GM18499 (cell line): ENCODE data around the gene SYCP3.

Experiments used
- ATAC-seq: cut with Tn5 transposase; IDR thresholded peaks from one replicate; pipeline ENCODE4 v1.9.1; 2021; ENCODE audit warnings: moderate number of reproducible peaks; ENCODE audit not compliant: insufficient read depth, unreplicated experiment

SYCP3 gene

DNA sequence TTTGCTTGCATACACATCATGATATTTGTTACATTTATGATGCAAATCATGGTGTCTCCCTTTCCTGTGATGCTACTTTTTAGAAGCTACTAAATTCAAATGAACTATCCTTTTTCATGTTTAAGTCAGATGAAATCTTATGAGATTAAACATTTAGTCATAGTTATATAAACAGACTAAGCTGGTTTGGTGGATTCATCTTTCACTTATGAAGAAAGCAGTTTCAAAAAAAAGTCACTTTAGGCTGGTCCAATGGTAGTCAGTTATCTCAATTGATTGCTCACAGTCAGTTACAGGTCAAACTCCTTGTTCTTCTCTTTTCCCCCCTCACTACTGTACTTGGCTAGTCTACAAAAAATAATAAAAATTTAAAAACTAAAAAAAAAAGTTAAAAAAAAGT lies 19.7 kb downstream of the SYCP3 start:
- no peak for ATAC-seq

DNA sequence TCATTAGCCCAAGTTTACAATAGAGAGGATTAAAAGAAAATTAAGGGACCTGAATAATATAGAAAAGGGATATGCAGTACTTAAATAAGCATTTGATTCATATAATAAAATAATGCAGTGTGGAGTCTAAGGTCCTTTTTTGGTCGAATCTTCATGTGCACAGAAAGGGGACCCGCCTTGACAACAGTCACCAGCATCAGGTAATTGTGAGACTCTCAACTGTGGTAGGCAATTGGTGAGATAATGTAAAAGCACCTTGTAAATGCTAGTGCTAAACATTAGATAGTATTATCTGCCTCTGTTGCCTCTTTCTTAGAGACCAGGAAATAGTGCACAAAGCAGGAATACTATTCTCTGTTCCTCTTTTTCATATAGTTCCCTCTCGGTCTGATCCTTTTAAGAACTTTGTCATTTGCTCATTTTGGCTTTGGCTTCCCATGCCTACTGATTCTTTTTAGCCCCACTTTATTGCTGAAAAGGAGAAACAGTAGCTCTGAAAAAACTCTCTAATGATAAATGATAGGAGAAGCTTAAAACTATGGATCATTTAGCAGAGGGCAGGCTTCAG lies 24.3 kb downstream of the SYCP3 start:
- no peak for ATAC-seq

DNA sequence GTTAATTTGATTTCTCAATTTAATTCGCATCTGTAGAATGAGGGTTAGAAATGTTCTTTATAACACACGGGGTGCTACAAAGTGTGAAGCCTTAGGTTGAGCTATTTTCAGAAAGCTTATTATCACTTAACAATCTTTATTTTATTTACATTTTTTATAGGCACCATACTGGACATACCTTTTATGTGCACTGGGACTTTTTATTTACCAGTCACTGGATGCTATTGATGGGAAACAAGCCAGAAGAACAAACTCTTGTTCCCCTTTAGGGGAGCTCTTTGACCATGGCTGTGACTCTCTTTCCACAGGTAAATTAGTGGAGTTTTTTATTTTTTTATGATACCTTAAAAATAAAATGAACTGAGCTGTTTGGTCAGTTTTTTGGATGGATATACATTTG lies 25.3 kb downstream of the SYCP3 start:
- ATAC-seq, result no peak

DNA sequence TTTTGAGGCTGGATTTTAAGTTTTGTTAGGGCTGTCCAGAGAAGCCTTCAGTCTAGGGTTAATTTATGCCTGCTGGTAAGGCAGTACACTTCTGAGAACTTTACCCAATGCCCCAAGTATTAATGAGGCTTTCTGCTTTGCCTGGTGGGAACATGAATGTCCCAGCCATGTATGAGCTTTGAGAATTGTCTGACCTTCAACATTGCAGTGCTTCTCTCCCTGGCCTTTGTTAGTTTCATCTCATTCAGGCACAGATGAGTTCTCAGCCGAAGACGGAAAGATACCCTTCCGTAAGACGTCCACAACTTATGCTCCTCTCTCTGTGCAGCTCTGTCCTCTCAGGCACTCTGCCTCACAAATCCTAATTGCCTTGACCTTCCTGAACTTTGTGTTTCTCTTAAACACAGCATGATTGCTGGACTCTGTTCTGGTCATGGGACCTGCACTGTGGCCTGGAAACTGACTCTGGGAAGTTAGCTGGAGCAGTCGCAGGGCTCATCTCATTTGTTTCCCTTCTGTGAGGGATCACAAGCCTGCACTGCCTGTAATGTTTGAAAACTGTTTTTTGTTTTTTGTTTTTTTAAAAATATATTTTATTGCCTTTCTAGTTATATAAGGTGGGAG lies 26.1 kb downstream of the SYCP3 start:
- ATAC-seq, result no peak

DNA sequence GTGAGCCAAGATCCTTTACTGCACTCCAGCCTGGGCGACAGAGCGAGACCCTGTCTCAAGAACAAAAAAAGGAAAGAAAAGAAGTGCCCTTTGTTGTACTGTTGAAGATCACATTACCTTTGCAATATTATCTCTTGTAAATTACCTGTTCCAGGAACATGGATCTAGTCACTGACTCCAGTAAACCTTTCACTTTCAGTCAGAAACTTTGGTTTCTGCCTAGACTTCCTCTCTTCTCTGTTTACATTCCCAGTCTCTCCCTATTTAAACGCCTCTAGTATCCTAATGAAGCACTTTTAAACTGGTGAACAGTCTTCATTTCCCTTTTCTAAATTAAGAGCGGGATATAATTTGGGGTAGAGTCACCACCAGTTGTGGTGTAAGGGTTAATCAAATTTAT lies 29.0 kb downstream of the SYCP3 start:
- no peak for ATAC-seq

DNA sequence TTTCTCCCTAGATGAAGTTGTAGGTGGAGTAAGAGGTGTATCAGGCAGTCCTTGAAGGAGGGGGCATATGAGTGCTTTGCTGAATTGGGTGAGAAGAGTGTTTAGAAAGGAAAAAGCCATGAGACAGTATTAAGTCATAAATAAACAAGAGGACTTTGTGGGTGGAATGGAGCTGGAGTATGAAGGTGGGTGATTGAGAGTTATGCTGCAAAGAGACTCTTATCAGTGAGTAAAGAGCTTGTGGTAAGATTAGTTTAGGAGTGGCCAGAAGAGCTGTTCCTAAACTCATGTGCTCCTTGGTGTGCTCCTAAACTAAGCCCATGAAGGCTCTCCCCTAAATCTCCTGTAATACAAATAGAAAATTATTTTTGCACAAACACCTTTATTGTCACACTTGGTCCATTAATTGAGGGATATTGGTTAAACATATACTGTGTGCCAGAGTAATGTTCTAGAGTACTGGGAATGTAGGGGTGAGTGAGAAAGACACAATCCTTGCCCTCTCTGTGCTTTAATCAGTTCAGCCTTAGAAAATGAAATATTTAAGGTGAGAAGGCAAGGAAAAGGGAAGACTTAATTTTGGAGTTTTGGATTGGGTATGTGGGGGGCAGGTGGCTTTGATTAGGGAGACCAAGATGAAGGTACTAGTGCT lies 32.0 kb downstream of the SYCP3 start:
- ATAC-seq, result no peak

DNA sequence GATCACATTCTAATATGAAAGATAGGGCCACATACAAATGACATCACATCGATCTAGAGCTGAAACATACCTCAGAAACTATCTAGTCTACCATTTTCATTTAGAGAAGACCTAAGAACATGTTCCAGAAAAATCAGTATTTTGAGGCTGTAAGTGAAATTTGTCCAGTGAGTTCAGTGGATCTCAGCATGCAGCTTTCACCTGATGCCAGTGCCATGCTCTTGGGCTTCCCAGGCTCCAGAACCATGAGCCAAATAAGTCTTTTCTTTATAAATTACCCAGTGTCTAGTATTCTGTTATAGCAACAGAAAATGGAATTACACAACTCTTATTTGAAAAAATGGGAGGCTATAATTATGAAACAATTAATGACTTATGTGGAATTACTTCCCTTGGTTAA lies 32.9 kb downstream of the SYCP3 start:
- ATAC-seq, result no peak

DNA sequence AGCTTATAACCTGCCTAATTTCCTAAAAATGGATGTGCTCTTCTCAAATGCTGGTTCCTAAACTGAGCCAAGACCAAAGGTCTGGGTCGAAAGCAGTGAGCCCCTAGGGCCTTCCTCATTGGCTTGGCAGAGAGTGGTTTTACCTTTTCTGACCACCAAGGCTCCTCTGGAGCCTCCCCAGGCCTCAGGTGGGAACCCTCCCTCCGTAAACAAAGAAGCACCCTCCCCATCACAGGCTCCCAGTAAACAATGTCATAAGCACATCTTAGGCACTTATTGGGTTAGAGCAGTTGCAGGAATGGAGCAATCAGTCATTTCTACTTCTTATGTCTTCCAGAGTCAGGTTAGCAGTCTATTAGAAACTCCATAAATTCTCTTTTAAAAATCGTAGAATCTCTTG lies 35.8 kb downstream of the SYCP3 start:
- no peak for ATAC-seq

DNA sequence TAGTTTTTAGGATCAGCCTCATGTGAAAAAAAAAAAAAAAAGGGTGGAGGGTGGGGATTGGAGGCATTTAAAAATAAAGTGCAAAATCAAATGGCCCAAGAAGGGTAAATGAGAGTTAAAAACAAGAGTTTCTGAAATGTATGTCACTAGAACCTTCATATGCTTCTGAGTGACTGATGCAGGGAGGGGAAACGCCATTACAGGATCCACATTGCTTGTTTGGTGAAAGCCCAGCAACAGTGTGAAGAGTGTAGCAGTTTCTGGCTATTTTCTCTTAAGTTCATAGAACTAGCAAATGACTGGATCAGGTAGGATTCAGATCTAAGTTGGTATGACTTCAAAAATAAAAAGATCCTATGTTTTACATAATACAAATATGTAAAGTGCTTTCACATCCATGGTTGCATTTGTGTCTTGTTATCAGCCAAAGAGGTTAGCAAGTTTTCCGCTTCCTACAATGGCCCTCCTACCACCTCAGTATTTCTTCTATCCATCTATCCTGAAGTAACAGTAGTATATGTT lies 38.9 kb downstream of the SYCP3 start:
- no peak for ATAC-seq

DNA sequence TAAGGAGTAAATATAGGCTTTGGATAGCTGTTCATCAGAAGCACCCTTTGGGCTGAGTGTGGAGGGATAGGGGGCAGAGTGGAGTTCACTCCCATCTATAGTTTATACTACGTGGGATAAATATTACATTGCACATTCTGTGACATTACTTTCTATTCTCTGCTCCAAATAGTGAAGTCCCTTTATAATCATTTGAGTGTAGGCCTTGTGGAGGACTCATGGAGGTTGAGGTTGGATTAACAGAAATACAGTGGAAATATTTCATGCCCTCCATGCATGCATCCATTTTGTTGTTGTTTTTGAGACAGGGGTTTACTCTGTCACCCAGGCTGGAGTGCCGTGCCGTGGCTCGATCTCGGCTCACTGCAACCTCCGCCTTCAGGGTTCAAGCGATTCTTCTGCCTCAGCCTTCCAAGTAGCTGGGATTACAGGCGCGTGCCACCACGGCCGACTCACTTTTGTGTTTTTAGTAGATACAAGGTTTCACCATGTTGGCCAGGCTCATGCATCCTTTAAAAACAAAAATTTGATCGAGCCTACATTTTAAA lies 40.4 kb downstream of the SYCP3 start:
- no peak for ATAC-seq

DNA sequence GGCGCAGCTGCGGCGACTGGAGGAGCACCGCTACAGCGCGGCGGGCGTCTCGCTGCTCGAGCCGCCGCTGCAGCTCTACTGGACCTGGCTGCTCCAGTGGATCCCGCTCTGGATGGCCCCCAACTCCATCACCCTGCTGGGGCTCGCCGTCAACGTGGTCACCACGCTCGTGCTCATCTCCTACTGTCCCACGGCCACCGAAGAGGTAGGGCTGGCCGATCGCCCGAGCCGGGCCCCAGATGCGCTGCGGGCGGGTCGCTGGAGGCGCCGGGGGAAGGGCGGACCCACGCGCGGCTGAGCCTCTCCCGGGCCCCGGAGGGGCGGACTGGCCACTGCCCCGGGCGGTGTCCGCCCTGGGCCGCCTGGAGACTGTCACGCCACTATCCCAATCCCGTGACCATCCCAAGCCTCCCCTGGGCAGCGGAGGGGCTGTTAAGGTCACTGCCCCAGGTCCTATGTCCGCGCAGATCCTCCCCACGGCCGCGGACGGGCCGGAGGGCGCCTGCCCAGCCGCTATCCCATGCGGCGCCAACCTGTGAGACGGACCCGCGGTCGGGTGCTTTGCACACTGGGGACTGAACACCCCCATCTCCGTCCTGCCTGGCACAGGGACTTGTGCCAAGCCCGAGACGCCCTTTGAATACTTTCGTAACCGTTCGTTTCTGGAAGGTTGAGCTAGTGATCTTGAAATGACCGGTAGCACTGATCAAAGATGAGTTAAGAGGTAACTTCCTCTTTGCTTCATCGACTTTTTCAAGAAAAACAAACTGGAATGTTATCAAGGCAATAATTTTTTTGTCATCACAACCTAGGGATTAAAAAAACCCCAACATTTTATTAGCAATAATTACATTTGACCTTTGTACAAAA lies 41.1 kb downstream of the SYCP3 start:
- ATAC-seq, result no peak

DNA sequence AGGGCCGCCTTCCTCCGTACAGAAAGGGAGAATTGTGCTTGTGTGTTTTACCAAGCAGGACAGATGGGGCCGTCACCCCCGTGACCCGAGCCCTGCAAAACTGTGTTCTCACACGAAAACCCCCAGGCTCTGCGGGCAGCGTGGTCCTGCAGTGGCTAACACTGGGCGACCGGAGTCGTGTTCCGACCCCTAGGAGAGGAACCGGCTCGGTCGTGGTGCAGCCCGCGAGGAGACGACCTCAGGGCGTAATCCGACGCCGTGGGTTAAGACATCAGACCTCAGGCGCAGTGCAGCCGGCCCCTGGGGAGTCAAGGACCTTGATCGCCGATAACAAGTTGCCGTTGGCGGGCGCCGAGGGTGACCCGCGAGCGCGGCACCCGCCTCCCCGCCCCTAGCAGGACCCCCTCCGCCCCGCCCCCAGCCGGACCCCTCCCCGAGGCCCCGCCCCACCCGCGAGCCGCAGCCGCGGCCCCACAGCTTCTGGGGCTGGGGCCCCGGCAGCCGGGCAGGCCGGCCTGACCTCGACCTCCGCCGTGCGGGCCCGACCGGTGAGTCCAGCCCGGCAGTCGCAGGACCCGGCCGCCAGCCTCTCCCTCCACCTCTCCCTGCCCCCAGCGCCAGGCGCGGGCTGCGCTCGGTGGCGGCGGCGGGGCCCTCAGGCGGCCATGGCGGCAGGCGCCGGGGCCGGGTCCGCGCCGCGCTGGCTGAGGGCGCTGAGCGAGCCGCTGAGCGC lies 41.9 kb downstream of the SYCP3 start, which contains the start of gene CHPT1:
Gene CHPT1, plus strand, starts transcription at position 444 of the 733 bp plus-strand sequence. Its CDS starts 222 bp downstream, at position 666.
- ATAC-seq, result no peak

DNA sequence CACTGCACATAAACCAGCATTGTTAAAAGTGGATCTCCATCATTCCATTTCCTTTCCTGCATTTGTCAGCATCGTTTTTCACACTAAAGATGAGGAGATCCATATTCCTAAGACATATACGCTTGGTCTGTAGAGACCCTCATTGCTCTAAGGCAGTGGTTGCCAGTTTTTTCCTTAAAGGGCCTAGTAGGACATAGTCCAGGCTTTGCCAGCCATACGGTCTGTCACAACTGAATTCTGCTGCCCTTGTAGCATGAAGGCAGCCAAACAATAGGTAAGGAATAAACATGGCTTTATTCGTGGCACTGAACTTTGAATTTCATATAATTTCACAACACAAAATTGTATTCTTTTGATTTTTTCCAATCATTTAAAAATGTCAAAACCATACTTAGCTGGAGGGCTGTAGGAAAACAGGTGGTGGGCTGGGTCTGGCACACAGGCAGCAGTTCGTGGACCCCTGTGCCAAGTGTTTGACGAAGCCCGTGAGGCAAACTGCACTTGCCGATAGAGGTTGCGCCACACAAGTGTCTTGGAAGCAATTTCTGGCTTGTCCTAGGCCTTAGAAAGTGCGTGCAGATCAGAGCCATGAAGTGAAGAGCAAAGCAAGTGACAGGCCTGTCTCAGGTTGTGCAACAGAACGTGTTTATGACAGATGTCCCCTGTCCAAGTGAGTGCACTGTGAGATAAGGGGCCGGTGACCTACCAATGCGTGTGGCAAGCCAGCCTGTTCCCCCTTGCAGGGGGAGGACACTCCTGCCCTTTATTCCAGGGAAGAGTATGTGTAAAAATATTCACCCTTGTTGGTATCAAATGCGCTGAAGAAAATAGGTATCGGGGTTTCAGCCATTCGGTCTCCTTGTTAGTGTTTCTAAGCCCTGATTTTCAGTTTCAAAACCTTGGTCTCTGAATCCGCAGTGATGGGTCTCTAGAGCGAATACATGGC lies 42.7 kb downstream of the SYCP3 start:
- no peak for ATAC-seq

DNA sequence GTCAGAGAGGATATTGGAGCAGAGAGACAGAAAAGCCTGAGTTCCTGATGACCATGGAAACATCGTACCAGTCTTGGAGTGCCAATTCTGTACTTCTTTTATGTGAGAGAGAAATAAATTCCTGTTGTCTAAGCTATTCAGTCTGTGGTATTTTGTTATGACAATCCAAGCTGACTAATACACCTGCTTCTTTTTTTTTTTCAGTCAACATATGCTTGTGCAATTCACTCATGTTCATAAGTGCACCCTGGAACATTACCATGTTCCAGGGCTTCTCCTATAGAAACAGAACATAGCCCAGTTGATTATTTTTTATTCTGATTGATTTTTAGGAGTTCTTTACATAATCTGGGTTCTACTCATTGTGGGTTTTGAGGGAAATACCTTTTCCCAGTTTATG lies 43.6 kb downstream of the SYCP3 start:
- no peak for ATAC-seq

DNA sequence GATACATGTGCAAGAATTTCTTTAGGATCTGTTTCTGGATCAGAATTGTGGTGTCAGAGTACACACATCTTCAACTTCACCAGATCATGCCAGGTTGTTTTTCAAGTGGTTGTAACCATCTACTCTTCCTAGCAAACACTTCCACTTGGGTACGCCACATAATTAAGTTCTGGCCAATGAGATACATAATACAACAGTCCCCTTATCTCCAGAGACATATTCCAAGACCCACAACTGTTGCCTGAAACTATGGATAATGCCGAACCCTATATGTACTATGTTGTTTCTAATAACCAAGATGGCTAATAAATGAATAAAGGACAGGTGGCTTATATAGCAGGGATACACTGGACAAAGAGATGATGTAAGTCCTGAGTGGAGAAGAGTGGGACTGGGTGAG lies 44.3 kb downstream of the SYCP3 start:
- no peak for ATAC-seq

DNA sequence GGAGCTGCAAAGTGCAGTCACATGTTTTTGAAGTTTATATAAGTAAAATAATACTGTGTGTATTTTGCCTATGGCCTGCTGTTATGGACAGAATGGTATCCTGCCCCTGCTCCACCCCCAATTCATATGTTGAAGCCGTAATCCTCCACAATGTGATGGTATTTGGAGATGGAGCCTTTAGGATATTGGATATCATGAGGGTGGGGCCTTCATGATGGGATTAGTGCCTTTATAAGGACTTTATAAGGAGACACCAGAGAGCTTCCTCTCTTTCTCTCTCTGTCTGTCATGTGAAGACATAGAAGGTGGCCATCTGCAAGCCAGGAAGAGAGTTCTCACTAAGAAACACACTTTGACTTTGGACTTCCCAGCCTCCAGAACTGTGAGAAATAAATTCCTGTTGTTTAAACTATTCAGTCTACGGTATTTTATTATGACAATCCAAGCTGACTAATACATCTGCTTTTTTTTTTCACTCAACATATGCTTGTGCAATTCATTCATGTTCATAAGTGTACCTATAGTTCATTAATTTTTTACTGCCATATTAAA lies 44.9 kb downstream of the SYCP3 start:
- ATAC-seq, result no peak

DNA sequence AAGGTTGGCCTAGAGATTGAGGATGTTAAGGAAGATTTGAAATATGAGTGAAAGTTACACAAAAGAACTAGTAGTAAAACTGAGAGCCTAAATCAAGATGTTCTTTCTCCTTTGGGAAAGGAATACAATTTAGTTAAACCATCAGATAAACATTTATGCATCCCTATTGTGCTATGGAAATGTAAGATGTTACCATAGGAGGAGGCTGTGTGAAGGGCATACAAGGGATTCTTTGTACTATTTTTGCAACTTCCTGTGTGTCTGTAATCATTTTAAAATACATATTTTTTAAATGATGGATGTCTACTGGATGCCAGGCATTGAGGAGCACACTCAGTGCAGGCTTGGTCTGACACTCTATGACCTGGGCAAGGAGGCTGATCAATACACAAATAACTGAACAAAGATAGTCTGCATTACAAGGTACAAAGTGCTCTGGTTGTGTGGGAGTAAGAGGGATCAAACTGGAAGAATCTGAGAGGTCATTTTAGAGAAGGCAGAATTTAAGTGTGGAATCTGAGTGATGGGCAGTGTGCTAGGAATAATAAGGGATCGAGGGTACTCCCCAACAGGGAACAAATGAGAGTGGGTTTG lies 47.7 kb downstream of the SYCP3 start:
- no peak for ATAC-seq

DNA sequence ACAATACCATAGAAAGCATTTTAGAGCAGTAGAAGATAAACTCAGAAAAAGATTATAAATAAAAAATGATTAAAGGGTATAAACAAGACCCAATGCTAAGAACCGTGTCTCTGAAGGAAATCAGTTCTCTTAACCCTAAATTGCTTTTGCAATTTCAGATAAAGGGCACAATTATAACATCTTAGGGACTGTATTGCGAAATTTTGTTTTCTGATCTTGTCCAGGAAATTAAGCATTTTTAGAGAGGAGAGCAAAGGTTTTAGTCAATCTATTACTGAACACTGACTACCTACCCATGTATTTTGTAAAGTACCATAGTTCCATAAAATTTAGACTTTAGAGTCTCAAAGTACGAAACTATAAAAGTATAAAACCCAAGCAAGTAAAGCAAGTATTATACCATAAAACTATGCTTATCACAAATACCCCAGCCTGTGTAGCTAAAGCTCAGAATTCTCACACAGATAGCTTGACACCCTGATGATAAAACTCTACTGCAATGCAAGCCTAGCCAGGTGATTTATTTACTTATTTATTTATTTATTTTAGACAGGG lies 48.6 kb downstream of the SYCP3 start:
- no peak for ATAC-seq
